DOHH2 (cell line): ENCODE measurements around the gene SCTR.

Experiments used
- H3F3A ChIP-seq: fragments of 200-600 bp; sonication (generic), shearing (Covaris generic); 2 replicates; pipeline ENCODE4 v1.6.0; 2016; ENCODE audit warnings: antibody characterized with exemption, mild to moderate bottlenecking; ENCODE audit not compliant: control insufficient read depth, insufficient read depth
- H3K27ac ChIP-seq: fragments of 200-600 bp; sonication (generic); 2 replicates; pipeline ENCODE4 v1.5.1; 2014; ENCODE audit warnings: low read depth, mild to moderate bottlenecking, low read length, moderate library complexity
- H3K27me3 ChIP-seq: fragments of 200-600 bp; sonication (generic); 2 replicates; pipeline ENCODE4 v1.6.1; 2014; ENCODE audit warnings: mild to moderate bottlenecking, low read length, mixed read lengths; ENCODE audit not compliant: control insufficient read depth
- H3K36me3 ChIP-seq: fragments of 200-600 bp; sonication (generic); 2 replicates; pipeline ENCODE4 v1.6.1; 2014; ENCODE audit warnings: mild to moderate bottlenecking, low read length, moderate library complexity, mixed read lengths; ENCODE audit not compliant: control insufficient read depth
- H3K4me1 ChIP-seq: fragments of 200-600 bp; sonication (generic); 2 replicates; pipeline ENCODE4 v1.6.1; 2014; ENCODE audit warnings: mild to moderate bottlenecking, low read length, mixed read lengths; ENCODE audit not compliant: control insufficient read depth
- H3K4me2 ChIP-seq: fragments of 200-600 bp; sonication (generic); 2 replicates; pipeline ENCODE4 v1.6.0; 2014; ENCODE audit warnings: mild to moderate bottlenecking, low read length, moderate library complexity
- H3K4me3 ChIP-seq: fragments of 200-600 bp; sonication (generic); 2 replicates; pipeline ENCODE4 v1.5.1; 2014; ENCODE audit warnings: mild to moderate bottlenecking, low read length, mixed read lengths
- H3K79me2 ChIP-seq: fragments of 200-600 bp; sonication (generic); 2 replicates; pipeline ENCODE4 v1.6.1; 2014; ENCODE audit warnings: mild to moderate bottlenecking, low read length, mixed read lengths; ENCODE audit not compliant: control insufficient read depth
- H3K9me2 ChIP-seq: fragments of 200-600 bp; sonication (generic); replicated peaks from 2 replicates; pipeline ENCODE4 v1.6.1; 2014; ENCODE audit warnings: mild to moderate bottlenecking, low read length, mixed read lengths; ENCODE audit not compliant: control insufficient read depth
- H3K9me3 ChIP-seq: fragments of 200-600 bp; sonication (generic); 2 replicates; pipeline ENCODE4 v1.6.1; 2014; ENCODE audit warnings: antibody characterized with exemption, low read length, mixed read lengths; ENCODE audit not compliant: control insufficient read depth, insufficient read depth
- H4K20me1 ChIP-seq: fragments of 200-600 bp; sonication (generic); 2 replicates; pipeline ENCODE4 v1.6.0; 2014; ENCODE audit warnings: low read depth, mild to moderate bottlenecking, antibody characterized with exemption, low read length, moderate library complexity; ENCODE audit not compliant: control insufficient read depth, insufficient read depth
- CTCF ChIP-seq: fragments of 200-600 bp; sonication (generic); IDR thresholded peaks from one replicate; pipeline ENCODE4 v1.5.1; 2014; ENCODE audit warnings: antibody characterized with exemption, mild to moderate bottlenecking, low read depth, low read length; ENCODE audit not compliant: poor library complexity, severe bottlenecking
- EZH2phosphoT487 ChIP-seq: fragments of 200-600 bp; sonication (generic); IDR thresholded peaks from 2 replicates; pipeline ENCODE4 v1.6.1; 2017; ENCODE audit warnings: borderline replicate concordance, mild to moderate bottlenecking, antibody characterized with exemption, low read length, moderate library complexity, mixed read lengths

The SCTR gene

GRCh38 chr2:119553687-119554344 is 29.5 kb upstream of the SCTR start:
- H3K36me3 ChIP-seq = no peaks in the 10 kb centered on the region

GRCh38 chr2:119552902-119553301 is 28.6 kb upstream of the SCTR start:
- no peak overlapping the region for H3K4me2 ChIP-seq
- no peak overlapping the region for H3K4me3 ChIP-seq
- H3K9me2 ChIP-seq = no peaks in the 10 kb centered on the region
- H3K9me3 ChIP-seq = no peaks in the 10 kb centered on the region
- H3F3A ChIP-seq = no peaks in the 10 kb centered on the region
- H3K36me3 ChIP-seq = no peaks in the 10 kb centered on the region
- H3K27me3 ChIP-seq = peaks cover 4% of the 10 kb centered on the region; the same call in 1 of the 2 replicates
- H4K20me1 ChIP-seq = no peaks in the 10 kb centered on the region
- no peak overlapping the region for H3K27ac ChIP-seq
- H3K79me2 ChIP-seq = no peaks in the 10 kb centered on the region
- TF ChIP-seq CTCF (no peak), EZH2phosphoT487 (no peak)
- H3K4me1 ChIP-seq = no peaks in the 10 kb centered on the region

More at GRCh38 chr2:119553687-119554344, 29.5 kb upstream of the SCTR start:
- TF ChIP-seq EZH2phosphoT487 (no peak), CTCF (no peak)
- H3F3A ChIP-seq = no peaks in the 10 kb centered on the region
- no peaks in the 10 kb centered on the region for H3K4me1 ChIP-seq
- H3K4me2 ChIP-seq = no peak overlapping the region
- no peak overlapping the region for H3K27ac ChIP-seq
- H3K4me3 ChIP-seq = no peak overlapping the region
- H4K20me1 ChIP-seq = no peaks in the 10 kb centered on the region
- H3K9me3 ChIP-seq = no peaks in the 10 kb centered on the region
- peaks cover 4% of the 10 kb centered on the region; the same call in 1 of the 2 replicates for H3K27me3 ChIP-seq
- H3K9me2 ChIP-seq = no peaks in the 10 kb centered on the region
- H3K79me2 ChIP-seq = no peaks in the 10 kb centered on the region

- no peak overlapping the region for H3K4me3 ChIP-seq
- H3K9me3 ChIP-seq = no peaks in the 10 kb centered on the region
- no peaks in the 10 kb centered on the region for H3F3A ChIP-seq
- no peaks in the 10 kb centered on the region for H3K79me2 ChIP-seq
- no peaks in the 10 kb centered on the region for H4K20me1 ChIP-seq
- H3K27me3 ChIP-seq = peaks cover 9% of the 10 kb centered on the region
- H3K36me3 ChIP-seq = no peaks in the 10 kb centered on the region
- H3K4me2 ChIP-seq = no peak overlapping the region
- H3K9me2 ChIP-seq = no peaks in the 10 kb centered on the region
- no peak overlapping the region for H3K27ac ChIP-seq
- TF ChIP-seq CTCF (no peak), EZH2phosphoT487 (no peak)
- H3K4me1 ChIP-seq = no peaks in the 10 kb centered on the region
Observed at GRCh38 chr2:119550856-119551255, 26.6 kb upstream of the SCTR start.
